Left ventricle myocardium inferior (tissue), 1 donor: ENCODE measurements around the gene RHOH. TPM values are rescaled to one million over a fixed set of nuclear protein-coding genes. Genes with fewer than 3 reads are reported as not detected.

Experiments used
- DNase-seq: peaks from one replicate; pipeline ENCODE4 v3.0.0-alpha.2; 2020
- H3K27ac ChIP-seq: fragments of 200-600 bp; replicated peaks from 2 replicates; pipeline ENCODE4 v1.8.0; 2021
- H3K27me3 ChIP-seq: fragments of 200-600 bp; 2 replicates; pipeline ENCODE4 v1.8.0; 2021; ENCODE audit warnings: low read depth
- H3K36me3 ChIP-seq: fragments of 200-600 bp; 2 replicates; pipeline ENCODE4 v1.8.0; 2021
- H3K4me1 ChIP-seq: fragments of 200-600 bp; 2 replicates; pipeline ENCODE4 v1.8.0; 2021
- H3K4me3 ChIP-seq: fragments of 200-600 bp; 2 replicates; pipeline ENCODE4 v1.8.0; 2021; ENCODE audit warnings: mild to moderate bottlenecking, moderate library complexity
- H3K9me3 ChIP-seq: fragments of 200-600 bp; replicated peaks from 2 replicates; pipeline ENCODE4 v1.8.0; 2021
- intact Hi-C: fragments of 100-400 bp; cut with micrococcal nuclease; formaldehyde crosslinking; loops from one replicate; pipeline ENCODE4 v1.11.0; 2022
- total RNA-seq: library from RNA; stranded (reverse); fragmentation: NEBNext Ultra II Directional; extraction: Animal tissue kit (Norgen Biotek cat#: 25700); gene quantifications from one replicate; pipeline ENCODE4 v1.2.1, GENCODE V29; 2021
- TF ChIP-seq, protein P1 (sequence below): fragments of 200-600 bp; IDR thresholded peaks from 2 replicates; pipeline ENCODE4 v1.8.0; 2021; ENCODE audit warnings: antibody characterized with exemption, mild to moderate bottlenecking, borderline replicate concordance
- donor health status: DM: no; HTN: yes; CAD: no; lungs with severe emphysema.

Gene RHOH
- total RNA-seq, 1 donor from 2014 or later: 0.41 TPM

DNA sequence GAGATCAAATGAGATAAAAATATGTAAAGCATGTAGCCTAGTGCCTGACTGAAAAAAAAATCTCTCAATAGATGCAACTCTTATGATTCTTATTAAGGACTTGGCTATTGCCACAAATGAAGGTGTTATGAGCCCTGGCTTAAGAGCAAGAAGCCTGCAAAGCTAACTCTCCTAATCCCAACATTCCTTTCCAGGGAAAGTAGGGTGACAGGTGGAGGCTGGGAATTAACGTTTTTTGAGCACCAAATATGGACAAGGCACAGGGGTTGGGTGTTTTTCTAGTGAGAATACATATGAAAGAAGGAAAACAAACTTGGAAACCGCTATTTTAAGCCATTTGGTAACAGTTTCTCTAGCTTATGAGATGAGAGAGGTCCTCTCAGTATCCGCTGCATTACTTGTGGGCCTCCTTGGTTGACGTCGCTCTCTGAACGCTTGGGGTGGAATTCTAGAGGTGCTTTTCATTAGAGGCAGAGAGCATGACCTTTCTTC is 2.4 kb downstream of the RHOH start:
- Histone ChIP-seq H3K9me3 (no peaks in the 10 kb centered on the region), H3K4me1 (no peaks in the 10 kb centered on the region), H3K4me3 (no peak overlapping the region), H3K27ac (no peak overlapping the region), H3K27me3 (peaks cover 71% of the 10 kb centered on the region), H3K36me3 (no peaks in the 10 kb centered on the region)
- no peak for DNase-seq
- intact Hi-C loops: no loop called here
- TF ChIP-seq, protein P1, sequence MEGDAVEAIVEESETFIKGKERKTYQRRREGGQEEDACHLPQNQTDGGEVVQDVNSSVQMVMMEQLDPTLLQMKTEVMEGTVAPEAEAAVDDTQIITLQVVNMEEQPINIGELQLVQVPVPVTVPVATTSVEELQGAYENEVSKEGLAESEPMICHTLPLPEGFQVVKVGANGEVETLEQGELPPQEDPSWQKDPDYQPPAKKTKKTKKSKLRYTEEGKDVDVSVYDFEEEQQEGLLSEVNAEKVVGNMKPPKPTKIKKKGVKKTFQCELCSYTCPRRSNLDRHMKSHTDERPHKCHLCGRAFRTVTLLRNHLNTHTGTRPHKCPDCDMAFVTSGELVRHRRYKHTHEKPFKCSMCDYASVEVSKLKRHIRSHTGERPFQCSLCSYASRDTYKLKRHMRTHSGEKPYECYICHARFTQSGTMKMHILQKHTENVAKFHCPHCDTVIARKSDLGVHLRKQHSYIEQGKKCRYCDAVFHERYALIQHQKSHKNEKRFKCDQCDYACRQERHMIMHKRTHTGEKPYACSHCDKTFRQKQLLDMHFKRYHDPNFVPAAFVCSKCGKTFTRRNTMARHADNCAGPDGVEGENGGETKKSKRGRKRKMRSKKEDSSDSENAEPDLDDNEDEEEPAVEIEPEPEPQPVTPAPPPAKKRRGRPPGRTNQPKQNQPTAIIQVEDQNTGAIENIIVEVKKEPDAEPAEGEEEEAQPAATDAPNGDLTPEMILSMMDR: no peak

DNA sequence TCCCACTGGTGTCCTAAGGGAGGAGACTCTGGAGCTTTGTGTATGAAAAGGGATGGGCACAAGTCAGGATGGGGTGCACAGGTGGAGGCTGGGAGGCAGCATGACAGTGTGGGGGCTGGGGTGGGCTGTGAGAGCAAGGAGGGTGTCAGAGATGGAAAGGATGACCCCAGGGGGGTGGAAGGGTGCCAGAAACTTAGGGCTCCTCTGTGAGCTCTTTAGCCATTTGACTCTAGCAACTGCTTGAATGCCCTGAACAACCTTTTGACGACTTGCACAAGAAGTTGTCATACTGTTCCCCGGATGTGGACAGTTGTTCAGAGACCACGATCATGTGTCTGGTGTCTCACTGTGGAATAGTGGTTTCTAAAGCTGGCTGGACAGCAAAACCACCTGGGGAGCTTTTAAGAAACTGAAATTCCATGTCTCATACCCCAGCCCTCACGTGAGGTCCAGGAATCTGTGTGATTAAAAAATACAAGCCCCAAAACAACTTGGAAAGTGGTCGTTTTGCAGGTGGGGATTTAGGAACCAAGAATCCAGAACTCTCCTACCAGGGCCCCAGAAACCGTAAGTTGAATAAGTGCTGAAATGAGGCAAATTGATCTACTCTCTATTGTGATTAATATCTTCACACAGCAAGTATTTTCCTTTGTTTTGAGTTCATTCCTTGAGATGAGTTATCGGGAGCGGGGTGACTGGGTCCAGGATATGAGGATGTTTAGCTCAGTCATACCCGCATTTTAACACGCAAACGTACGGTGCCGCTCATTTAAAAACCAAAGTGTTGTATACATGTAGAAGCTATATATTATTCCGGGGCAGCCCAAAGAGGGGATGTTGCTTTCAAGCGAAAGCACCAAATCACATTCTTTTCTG is 3.4 kb downstream of the RHOH start:
- Histone ChIP-seq H3K27ac (no peak overlapping the region), H3K36me3 (no peaks in the 10 kb centered on the region), H3K27me3 (peaks cover 66% of the 10 kb centered on the region), H3K4me3 (no peak overlapping the region), H3K9me3 (no peaks in the 10 kb centered on the region), H3K4me1 (no peaks in the 10 kb centered on the region)
- intact Hi-C loops: no loop called here
- TF ChIP-seq, protein P1: no peak
- no peak for DNase-seq

DNA sequence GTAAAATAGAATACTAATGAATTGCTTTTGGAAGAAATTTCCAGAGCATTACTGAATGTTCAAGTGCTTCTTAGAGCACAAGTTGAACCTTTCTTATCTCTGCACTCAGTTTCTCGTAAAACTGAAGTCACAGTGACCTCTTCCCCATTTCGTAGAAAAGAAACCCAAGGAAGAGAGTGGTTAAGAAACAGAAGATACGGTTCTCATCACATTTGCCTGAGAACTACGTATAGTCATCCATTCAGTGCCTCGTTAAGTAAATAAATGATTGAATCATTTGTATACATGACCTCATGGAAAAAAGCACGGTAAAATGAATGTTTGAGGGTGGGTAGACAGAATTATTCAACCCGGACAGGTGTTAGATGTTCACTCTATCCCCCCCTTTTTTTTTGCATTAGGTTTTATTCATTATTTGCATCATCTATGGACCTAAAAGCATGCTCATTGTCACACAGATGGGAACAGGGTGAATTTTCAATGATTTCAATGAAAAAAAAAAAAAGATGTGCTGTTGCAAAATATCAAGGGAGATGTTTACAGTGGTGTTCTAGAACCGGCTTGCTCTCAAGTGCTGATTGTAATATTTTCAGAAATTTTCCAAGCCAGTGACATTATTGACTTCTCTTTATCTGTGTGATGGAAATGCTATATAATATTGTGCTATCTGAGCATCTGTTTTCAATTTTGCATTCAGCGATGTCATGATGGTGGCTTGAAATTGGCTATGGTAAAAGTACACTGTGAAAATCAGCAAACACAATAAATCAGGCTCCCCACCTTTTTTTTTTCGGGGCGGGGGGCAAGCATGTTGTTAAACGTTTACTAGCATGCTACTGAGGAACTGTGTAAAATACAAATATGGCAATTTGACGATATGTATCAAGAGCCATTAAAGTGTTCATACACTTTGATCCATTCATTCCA is 4.3 kb downstream of the RHOH start:
- TF ChIP-seq, protein P1: no peak
- H3K27me3 ChIP-seq: peaks cover 57% of the 10 kb centered on the region
- DNase-seq: no peak
- intact Hi-C loops: no loop called here
- H3K4me3 ChIP-seq: no peak overlapping the region
- H3K27ac ChIP-seq: no peak overlapping the region
- H3K4me1 ChIP-seq: no peaks in the 10 kb centered on the region
- no peaks in the 10 kb centered on the region for H3K9me3 ChIP-seq
- no peaks in the 10 kb centered on the region for H3K36me3 ChIP-seq

DNA sequence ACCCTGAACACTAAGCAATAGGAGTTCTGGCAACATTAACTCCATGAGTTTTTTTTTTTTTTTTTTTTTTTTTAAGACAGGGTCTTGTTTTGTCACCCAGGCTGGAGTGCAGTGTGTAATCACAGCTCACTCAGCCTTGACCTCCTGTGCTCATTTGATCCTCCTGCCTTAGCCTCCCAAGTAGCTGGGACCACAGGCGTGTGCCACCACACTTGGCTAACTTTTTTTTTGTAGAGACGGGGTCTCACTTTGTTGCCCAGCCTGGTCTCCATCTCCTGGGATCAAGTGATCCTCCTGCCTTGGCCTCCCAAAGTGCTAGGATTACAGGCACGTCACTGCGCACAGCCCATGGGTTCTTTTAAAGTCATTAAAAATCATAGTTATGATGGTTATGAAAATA is 5.1 kb downstream of the RHOH start:
- Histone ChIP-seq H3K9me3 (no peaks in the 10 kb centered on the region), H3K4me1 (no peaks in the 10 kb centered on the region), H3K27me3 (peaks cover 49% of the 10 kb centered on the region), H3K36me3 (no peaks in the 10 kb centered on the region), H3K27ac (no peak overlapping the region), H3K4me3 (no peak overlapping the region)
- no peak for DNase-seq
- intact Hi-C loops: no loop called here
- TF ChIP-seq, protein P1: no peak

DNA sequence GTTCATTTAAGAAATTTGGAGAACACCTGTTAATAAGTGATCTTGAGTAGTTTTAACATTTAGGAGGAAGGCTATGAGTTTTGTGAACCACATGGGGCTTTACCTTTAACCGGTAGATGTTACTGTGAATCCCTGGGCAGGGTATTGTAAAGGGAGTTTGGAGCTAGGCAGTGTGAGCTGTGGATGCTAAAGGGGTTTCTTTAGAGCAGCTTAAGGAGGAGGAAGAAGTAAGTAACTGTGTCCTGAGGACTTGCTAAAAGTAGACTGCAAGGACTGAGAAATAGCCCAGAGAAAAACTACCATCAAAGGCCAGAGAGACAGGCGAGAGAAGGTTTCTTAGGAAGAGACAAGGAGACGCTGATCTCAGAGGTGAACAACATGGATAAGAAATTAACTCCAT is 5.6 kb downstream of the RHOH start:
- TF ChIP-seq, protein P1: no peak
- DNase-seq: no peak
- Histone ChIP-seq H3K9me3 (no peaks in the 10 kb centered on the region), H3K27me3 (peaks cover 45% of the 10 kb centered on the region), H3K4me1 (no peaks in the 10 kb centered on the region), H3K27ac (no peak overlapping the region), H3K36me3 (no peaks in the 10 kb centered on the region), H3K4me3 (no peak overlapping the region)
- intact Hi-C loops: no loop called here
